HepG2 (cell line): ENCODE data around the gene MADCAM1. TPM values are rescaled to one million over a fixed set of nuclear protein-coding genes. Genes with fewer than 3 reads are reported as not detected.
A peak's percentile ranks its signal among the peaks of the same experiment; 100 is the strongest.

Experiments used
- ATAC-seq: fragments of 200-7000 bp; cut with Tn5 transposase; 3 replicates; pipeline ENCODE4 v1.9.1; 2020; ENCODE audit warnings: mild to moderate bottlenecking, moderate library complexity
- BruUV-seq: library from RNA; stranded (reverse); fragments of 400-500 nt; replicated peaks from 2 replicates; lab custom pipeline; 2021; lab: Mats Ljungman, UMichigan
- CTCF ChIA-PET: fragments of 300-600 bp; formaldehyde crosslinking; extraction: SDS; loops from one replicate; lab custom pipeline; 2021; ENCODE audit warnings: low total read pairs, inconsistent platforms, low intra/inter-chr PET ratio; lab: Yijun Ruan, JAX
- POLR2A ChIA-PET: fragments of 350-600 bp; sonication (Branson Sonifier 250); formaldehyde crosslinking; loops from one replicate; lab custom pipeline; 2020; ENCODE audit warnings: antibody characterized with exemption, inconsistent platforms; lab: Yijun Ruan, JAX
- DNase-seq: peaks from one replicate; pipeline ENCODE4 v3.0.0-alpha.2; 2015; ENCODE audit warnings: low spot score
- FAIRE-seq: peaks from 3 replicates; lab custom pipeline; 2011; peaks lifted over from hg19 to GRCh38; lab: Jason Lieb, UNC
- H2AFZ ChIP-seq: one replicate; pipeline ENCODE4 v1.6.1; 2011; ENCODE audit warnings: low read length, inconsistent platforms
- H3K27ac ChIP-seq: fragments of 300-600 bp; 3 replicates; pipeline ENCODE4 v1.8.0; 2011; ENCODE audit warnings: mixed run types, mild to moderate bottlenecking, mixed read lengths, low read length, inconsistent platforms; ENCODE audit not compliant: insufficient read depth; ENCODE audit errors: extremely low read length
- H3K27me3 ChIP-seq, 2 experiments: fragments of 200-600 bp in 1 of 2; 2 replicates in 1 of 2; 3 replicates in 1 of 2; pipeline versions ENCODE4 v1.6.0 to v1.8.0; 2011; ENCODE audit warnings: low read length in 2 of 2, mild to moderate bottlenecking in 2 of 2, moderate library complexity in 2 of 2, inconsistent platforms in 1 of 2; ENCODE audit not compliant: insufficient read depth in 2 of 2, control insufficient read depth in 1 of 2
- H3K36me3 ChIP-seq, 2 experiments: fragments of 200-600 bp in 1 of 2; replicated peaks in 1 of 2; 2 replicates in 1 of 2; 3 replicates in 1 of 2; pipeline versions ENCODE4 v1.5.1 to v1.8.0; 2011; ENCODE audit warnings: low read length in 2 of 2, inconsistent platforms in 1 of 2; ENCODE audit not compliant: insufficient read depth in 2 of 2, control insufficient read depth in 1 of 2
- H3K4me1 ChIP-seq: 2 replicates; pipeline ENCODE4 v1.5.1; 2012; ENCODE audit warnings: low read length, inconsistent platforms; ENCODE audit not compliant: insufficient read depth
- H3K4me2 ChIP-seq: 2 replicates; pipeline ENCODE4 v1.6.0; 2011; ENCODE audit warnings: low read depth, low read length, inconsistent platforms
- H3K4me3 ChIP-seq, 3 experiments: fragments of 200-600 bp in 1 of 3; sonication (generic), shearing (Covaris generic) in 1 of 3; replicated peaks in 1 of 3; 2 replicates each; pipeline ENCODE4 v1.5.1; 2011 to 2016; ENCODE audit warnings: low read length in 3 of 3, inconsistent platforms in 2 of 3, low read depth in 2 of 3, mild to moderate bottlenecking in 2 of 3, control low read depth in 1 of 3, mixed read lengths in 1 of 3; ENCODE audit not compliant: insufficient read depth in 1 of 3
- H3K79me2 ChIP-seq: one replicate; pipeline ENCODE4 v1.6.1; 2011; ENCODE audit warnings: low read length, inconsistent platforms; ENCODE audit not compliant: insufficient read depth
- H3K9ac ChIP-seq: 2 replicates; pipeline ENCODE4 v1.6.0; 2011; ENCODE audit warnings: mild to moderate bottlenecking, low read depth, low read length, inconsistent platforms; ENCODE audit not compliant: insufficient read depth
- H3K9me3 ChIP-seq: 2 replicates; pipeline ENCODE4 v1.5.1; 2012; ENCODE audit warnings: mild to moderate bottlenecking, low read length
- H4K20me1 ChIP-seq: 2 replicates; pipeline ENCODE4 v1.6.0; 2011; ENCODE audit warnings: inconsistent platforms, mild to moderate bottlenecking, low read length, moderate library complexity; ENCODE audit not compliant: insufficient read depth
- BORCS8-MEF2B ChIP-seq: sonication (generic); formaldehyde crosslinking; IDR thresholded peaks from 2 replicates; pipeline ENCODE4 v1.8.0; 2022; ENCODE audit warnings: mild to moderate bottlenecking, missing genetic modification reagents
- JUND ChIP-seq: sonication (generic); formaldehyde crosslinking; IDR thresholded peaks from 2 replicates; pipeline ENCODE4 v1.8.0; 2022; ENCODE audit warnings: mild to moderate bottlenecking, missing genetic modification reagents
- NRL ChIP-seq: sonication (generic); formaldehyde crosslinking; IDR thresholded peaks from 2 replicates; pipeline ENCODE4 v1.5.0; 2020; ENCODE audit warnings: missing genetic modification reagents, mild to moderate bottlenecking, moderate library complexity, borderline replicate concordance
- PAX8 ChIP-seq: sonication (generic); formaldehyde crosslinking; IDR thresholded peaks from 2 replicates; pipeline ENCODE4 v1.8.0; 2022; ENCODE audit warnings: mild to moderate bottlenecking, missing genetic modification reagents, borderline replicate concordance
- ZC3H13 ChIP-seq: sonication (generic); formaldehyde crosslinking; IDR thresholded peaks from 2 replicates; pipeline ENCODE4 v1.8.1; 2023; ENCODE audit warnings: mild to moderate bottlenecking, missing genetic modification reagents, moderate library complexity
- ZNF160 ChIP-seq: sonication (generic); formaldehyde crosslinking; IDR thresholded peaks from 2 replicates; pipeline ENCODE4 v1.8.0; 2022; ENCODE audit warnings: mild to moderate bottlenecking, inconsistent platforms, missing genetic modification reagents
- ZNF333 ChIP-seq: sonication (generic); formaldehyde crosslinking; IDR thresholded peaks from 2 replicates; pipeline ENCODE4 v1.4.0; 2020; ENCODE audit warnings: mild to moderate bottlenecking, missing genetic modification reagents, borderline replicate concordance
- ZNF773 ChIP-seq: sonication (generic); formaldehyde crosslinking; IDR thresholded peaks from 2 replicates; pipeline ENCODE4 v1.4.0; 2020; ENCODE audit warnings: missing genetic modification reagents, borderline replicate concordance
- ZNF883 ChIP-seq: sonication (generic); formaldehyde crosslinking; IDR thresholded peaks from 2 replicates; pipeline ENCODE4 v1.5.1; 2020; ENCODE audit warnings: mild to moderate bottlenecking, missing genetic modification reagents; ENCODE audit errors: not compliant biosample characterization
- WGBS: methylation state at CpG from one replicate; pipeline ENCODE4 v1.1.6; 2017; ENCODE audit warnings: low lambda C conversion rate; 5-methylcytosine and 5-hydroxymethylcytosine counted together
- in situ Hi-C: cut with HindIII; loops from 2 replicates; pipeline ENCODE4 v1.10.0; 2017; ENCODE audit warnings: low pct_unique_long_range_greater_than_20kb; ENCODE audit not compliant: extremely low pct_ligation_motif_present
- intact Hi-C: fragments of 100-400 bp; cut with micrococcal nuclease; formaldehyde crosslinking; loops from one replicate; pipeline ENCODE4 v1.10.0; 2022; ENCODE audit not compliant: unreplicated experiment
- polyA plus RNA-seq, 8 experiments: library from polyadenylated mRNA; depleted of rRNA in 3 of 8; stranded (reverse) in 7 of 8; unstranded in 1 of 8; fragments of >200 nt; fragmentation: Illumina TruSeq in 4 of 8; extraction: Trizol in 4 of 8; gene quantifications; 2 replicates each; pipeline versions ENCODE4 v1.2.1 to v1.2.3, GENCODE V29; 2011 to 2016; ENCODE audit warnings: low read depth in 4 of 8, missing spikeins in 1 of 8, mixed read lengths in 1 of 8; ENCODE audit not compliant: insufficient read depth in 1 of 8
- total RNA-seq, 5 experiments: library from RNA; depleted of rRNA; stranded (reverse); fragments of >200 nt; fragmentation: Illumina TruSeq; extraction: Trizol; gene quantifications; 2 replicates each; pipeline ENCODE4 v1.2.3, GENCODE V29; 2016; ENCODE audit warnings: low read depth in 1 of 5
- TF ChIP-seq, protein P1 (sequence below): IDR thresholded peaks from 2 replicates; pipeline ENCODE4 v1.6.1; 2016; ENCODE audit warnings: missing compliant biosample characterization, missing genetic modification reagents, borderline replicate concordance
- TF ChIP-seq, protein P2 (sequence below): sonication (generic); formaldehyde crosslinking; IDR thresholded peaks from 2 replicates; pipeline ENCODE4 v1.8.1; 2023; ENCODE audit warnings: mild to moderate bottlenecking, inconsistent platforms, moderate library complexity, missing genetic modification reagents, borderline replicate concordance

Gene MADCAM1
- total and polyA plus RNA-seq, 2 of the 13 experiments (the other 11 are each of a cell fraction or from before 2014, with no cell fraction given), result 0.29 to 0.33 TPM

DNA sequence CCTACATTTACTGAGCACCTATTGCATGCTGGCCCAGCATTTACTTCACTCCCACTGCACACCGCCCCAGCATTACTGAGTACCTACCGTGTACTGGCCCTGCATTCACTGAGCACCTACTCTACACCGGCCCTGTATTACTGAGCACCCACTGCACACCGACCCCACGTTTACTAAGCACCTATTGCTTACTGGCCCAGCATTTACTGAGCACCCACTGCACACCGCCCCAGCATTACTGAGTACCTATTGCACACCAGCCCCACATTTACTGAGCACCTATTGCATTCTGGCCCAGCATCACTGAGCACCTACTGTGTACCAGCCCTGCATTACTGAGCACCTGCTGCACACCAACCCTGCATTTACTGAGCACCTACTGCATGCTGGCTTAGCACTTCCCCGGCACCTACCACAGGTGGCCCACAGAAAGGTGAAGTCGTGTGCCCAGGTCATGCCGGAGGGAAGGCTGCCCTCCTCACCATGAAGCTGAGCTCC lies 17.9 kb downstream of the MADCAM1 start:
- intact Hi-C loops (no loop called here), in situ Hi-C loops (no loop called here)
- no peaks in the 10 kb centered on the region for H3K79me2 ChIP-seq
- FAIRE-seq (no peak), DNase-seq (no peak), ATAC-seq (no peak)
- H3K4me1 ChIP-seq, result peaks cover 30% of the 10 kb centered on the region
- no peaks in the 10 kb centered on the region; the same call in 1 of the 2 replicates for H4K20me1 ChIP-seq
- H2AFZ ChIP-seq, result no peak overlapping the region
- no peak overlapping the region for H3K9ac ChIP-seq
- no peaks in the 10 kb centered on the region for H3K36me3 ChIP-seq
- H3K27me3 ChIP-seq, result no peaks in the 10 kb centered on the region
- H3K4me3 ChIP-seq, result no peak overlapping the region
- H3K4me2 ChIP-seq, result no peak overlapping the region
- no peak overlapping the region for H3K27ac ChIP-seq
- 0 out of 2 replicates have a peak, but pooled peaks have one; percentile 28 for TF ChIP-seq BORCS8-MEF2B (CRISPR knock-in tag)
- no peak for TF ChIP-seq ZNF773 (CRISPR knock-in tag)
- no peak for TF ChIP-seq ZNF160 (CRISPR knock-in tag)
- TF ChIP-seq, protein P1, sequence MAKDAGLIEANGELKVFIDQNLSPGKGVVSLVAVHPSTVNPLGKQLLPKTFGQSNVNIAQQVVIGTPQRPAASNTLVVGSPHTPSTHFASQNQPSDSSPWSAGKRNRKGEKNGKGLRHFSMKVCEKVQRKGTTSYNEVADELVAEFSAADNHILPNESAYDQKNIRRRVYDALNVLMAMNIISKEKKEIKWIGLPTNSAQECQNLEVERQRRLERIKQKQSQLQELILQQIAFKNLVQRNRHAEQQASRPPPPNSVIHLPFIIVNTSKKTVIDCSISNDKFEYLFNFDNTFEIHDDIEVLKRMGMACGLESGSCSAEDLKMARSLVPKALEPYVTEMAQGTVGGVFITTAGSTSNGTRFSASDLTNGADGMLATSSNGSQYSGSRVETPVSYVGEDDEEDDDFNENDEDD (CRISPR knock-in tag), result no peak
- TF ChIP-seq ZNF333 (CRISPR knock-in tag), result no peak
- no peak for TF ChIP-seq NRL (CRISPR knock-in tag)
- no peak for TF ChIP-seq PAX8 (CRISPR knock-in tag)
- TF ChIP-seq, protein P2, sequence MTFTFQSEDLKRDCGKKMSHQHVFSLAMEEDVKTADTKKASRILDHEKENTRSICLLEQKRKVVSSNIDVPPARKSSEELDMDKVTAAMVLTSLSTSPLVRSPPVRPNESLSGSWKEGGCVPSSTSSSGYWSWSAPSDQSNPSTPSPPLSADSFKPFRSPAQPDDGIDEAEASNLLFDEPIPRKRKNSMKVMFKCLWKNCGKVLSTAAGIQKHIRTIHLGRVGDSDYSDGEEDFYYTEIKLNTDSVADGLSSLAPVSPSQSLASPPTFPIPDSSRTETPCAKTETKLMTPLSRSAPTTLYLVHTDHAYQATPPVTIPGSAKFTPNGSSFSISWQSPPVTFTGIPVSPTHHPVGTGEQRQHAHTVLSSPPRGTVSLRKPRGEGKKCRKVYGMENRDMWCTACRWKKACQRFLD (CRISPR knock-in tag), result no peak
- 0 out of 2 replicates have a peak, but pooled peaks have one; percentile 27 for TF ChIP-seq ZC3H13
- peak; percentile 32 for TF ChIP-seq ZNF883
- TF ChIP-seq JUND (CRISPR knock-in tag), result 0 out of 2 replicates have a peak, but pooled peaks have one; percentile 23
- H3K9me3 ChIP-seq, result no peaks in the 10 kb centered on the region
- BruUV-seq, result no TSS peak
- ChIA-PET CTCF (no interaction called here), POLR2A (no interaction called here)
- WGBS, result 93% methylated on average over 9 of the region's 9 CpGs
